ENCODE results near the gene RRAS2. TPM values are rescaled to one million over a fixed set of nuclear protein-coding genes. Genes with fewer than 3 reads are reported as not detected.
A peak's percentile ranks its signal among the peaks of the same experiment; 100 is the strongest.
"Not testable (repeated sequence)": the region's sequence is repeated elsewhere in the genome, so short reads cannot be mapped to it uniquely, and the experiment has no call there.

Gene RRAS2
- total RNA-seq, 2 experiments from 2014 or later, result 36.6 to 36.8 TPM

DNA sequence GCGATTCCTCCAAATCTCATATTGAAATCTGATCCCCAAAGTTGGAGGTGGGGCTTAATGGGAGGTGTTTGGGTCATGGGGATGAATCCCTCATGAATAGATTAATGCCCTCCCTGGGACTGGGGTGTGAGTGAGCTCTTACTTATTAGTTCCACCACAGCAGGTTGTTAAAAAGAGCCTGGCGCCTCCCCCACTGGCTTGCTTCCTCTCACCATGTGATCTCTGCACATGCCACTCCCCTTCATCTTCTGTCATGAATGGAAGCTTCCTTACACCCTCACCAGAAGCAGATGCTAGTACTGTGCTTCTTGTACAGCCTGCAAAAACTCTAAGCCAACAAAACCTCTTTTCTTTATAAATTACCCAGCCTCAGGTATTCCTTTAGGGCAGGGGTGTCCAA, 8.8 kb downstream of the RRAS2 start:
- H3K27ac Mint-ChIP-seq, result no peak overlapping the region
- peaks cover 18% of the 10 kb centered on the region for H3K36me3 Mint-ChIP-seq (ENCODE audit: low read depth)
- H3K9me3 Mint-ChIP-seq, result peaks cover 9% of the 10 kb centered on the region
- no peak overlapping the region for H3K4me3 Mint-ChIP-seq
- no peak for DNase-seq
- CTCF ChIA-PET, result no interaction called here
- H3K27me3 Mint-ChIP-seq (ENCODE audit: low read depth), result no peaks in the 10 kb centered on the region
- intact Hi-C loops (cut with micrococcal nuclease), result no loop called here
- peaks cover 24% of the 10 kb centered on the region for H3K4me1 Mint-ChIP-seq (ENCODE audit: low read depth)

DNA sequence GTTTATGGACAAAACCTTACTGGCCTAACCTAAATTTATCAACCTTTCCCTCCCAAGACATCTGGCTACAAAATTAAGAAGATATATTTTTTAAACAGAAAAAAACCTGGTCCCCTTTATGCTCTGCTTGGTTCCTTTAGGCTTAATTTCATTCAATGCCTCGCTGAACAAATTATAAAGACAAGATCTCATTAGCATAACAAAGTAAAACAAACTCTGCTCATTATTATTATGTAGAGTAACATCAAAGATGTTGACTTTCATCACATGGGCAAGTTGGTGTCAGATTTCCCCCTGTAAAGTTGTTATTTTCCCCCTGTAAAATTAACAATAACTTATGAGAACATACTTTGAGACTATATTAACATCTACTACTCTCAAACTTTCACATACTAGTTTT, 11.0 kb downstream of the RRAS2 start:
- no peak overlapping the region for H3K4me3 Mint-ChIP-seq

DNA sequence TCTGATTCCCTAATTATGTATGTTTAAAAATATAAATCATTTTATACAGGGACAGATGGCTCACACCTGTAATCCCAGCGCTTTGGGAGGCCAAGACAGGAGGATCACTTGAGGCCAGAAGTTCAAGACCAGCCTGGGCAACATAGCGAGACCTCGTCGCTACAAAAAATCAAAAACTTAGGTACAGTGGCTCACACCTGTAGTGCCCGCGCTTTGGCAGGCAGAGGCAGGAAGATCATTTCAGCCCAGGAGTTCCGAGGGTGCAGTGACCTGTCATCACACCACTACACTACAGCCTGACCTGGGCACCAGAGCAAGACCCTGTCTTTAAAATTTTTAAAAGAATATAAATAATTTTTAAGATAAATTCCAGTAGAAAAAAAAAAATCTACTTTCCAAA, 11.5 kb downstream of the RRAS2 start:
- Mint-ChIP-seq H3K4me3 (no peak overlapping the region), H3K9me3 (peaks cover 14% of the 10 kb centered on the region), H3K36me3 (ENCODE audit: low read depth) (peaks cover 25% of the 10 kb centered on the region), H3K27me3 (ENCODE audit: low read depth) (no peaks in the 10 kb centered on the region), H3K27ac (no peak overlapping the region), H3K4me1 (ENCODE audit: low read depth) (peaks cover 32% of the 10 kb centered on the region)
- intact Hi-C loops (cut with micrococcal nuclease), result no loop called here
- no peak for DNase-seq
- CTCF ChIA-PET, result interaction anchor here (1.1 kb wide), 1 partner anchor 43 kb away, joined by 3 read pairs; no protein-coding TSS in a partner anchor

More for the DNA sequence above, 11.0 kb downstream of the RRAS2 start:
- H3K4me1 Mint-ChIP-seq (ENCODE audit: low read depth), result peaks cover 29% of the 10 kb centered on the region
- H3K27me3 Mint-ChIP-seq (ENCODE audit: low read depth), result no peaks in the 10 kb centered on the region
- H3K36me3 Mint-ChIP-seq (ENCODE audit: low read depth), result peaks cover 25% of the 10 kb centered on the region
- CTCF ChIA-PET, result no interaction called here
- no peak overlapping the region for H3K27ac Mint-ChIP-seq
- intact Hi-C loops (cut with micrococcal nuclease), result no loop called here
- no peak for DNase-seq
- H3K9me3 Mint-ChIP-seq, result peaks cover 14% of the 10 kb centered on the region

DNA sequence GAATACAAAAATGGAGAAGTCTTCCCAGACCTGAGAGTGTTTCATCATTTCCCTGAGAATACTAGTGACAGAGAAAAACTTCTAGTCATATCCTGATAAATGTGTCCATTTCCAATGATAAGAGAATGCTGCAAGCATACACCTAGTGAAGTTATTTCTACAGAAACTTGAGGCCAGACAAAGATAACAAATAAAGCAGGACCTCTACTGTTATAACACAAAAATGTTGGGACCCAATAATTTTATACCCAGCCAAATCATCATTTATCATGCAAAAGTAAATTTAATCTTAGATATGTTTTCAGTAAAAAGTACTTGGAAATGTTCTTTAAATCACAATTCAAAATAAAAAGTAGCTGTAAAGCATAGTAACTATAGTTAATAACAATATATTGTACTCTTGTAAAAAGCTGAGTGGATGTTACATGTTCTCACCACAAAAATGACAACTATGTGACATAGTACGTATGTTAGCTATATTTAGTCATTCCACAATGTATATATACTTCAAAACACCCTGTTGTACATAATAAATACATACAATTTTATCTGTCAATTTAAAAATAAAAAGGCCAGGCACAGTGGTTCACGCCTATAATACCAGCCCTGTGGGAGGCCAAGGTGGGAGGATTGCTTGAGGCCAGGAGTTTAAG, 12.6 kb downstream of the RRAS2 start:
- no peak overlapping the region for H3K27ac Mint-ChIP-seq
- H3K4me1 Mint-ChIP-seq (ENCODE audit: low read depth), result peaks cover 40% of the 10 kb centered on the region
- DNase-seq, result no peak
- CTCF ChIA-PET, result interaction anchor here (0.8 to 1.1 kb wide), 2 partner anchors 42 to 46 kb away, joined by 3 to 6 read pairs; no protein-coding TSS in a partner anchor
- H3K36me3 Mint-ChIP-seq (ENCODE audit: low read depth), result peaks cover 25% of the 10 kb centered on the region
- peaks cover 14% of the 10 kb centered on the region for H3K9me3 Mint-ChIP-seq
- no peak overlapping the region for H3K4me3 Mint-ChIP-seq
- no peaks in the 10 kb centered on the region for H3K27me3 Mint-ChIP-seq (ENCODE audit: low read depth)
- intact Hi-C loops (cut with micrococcal nuclease), result no loop called here

DNA sequence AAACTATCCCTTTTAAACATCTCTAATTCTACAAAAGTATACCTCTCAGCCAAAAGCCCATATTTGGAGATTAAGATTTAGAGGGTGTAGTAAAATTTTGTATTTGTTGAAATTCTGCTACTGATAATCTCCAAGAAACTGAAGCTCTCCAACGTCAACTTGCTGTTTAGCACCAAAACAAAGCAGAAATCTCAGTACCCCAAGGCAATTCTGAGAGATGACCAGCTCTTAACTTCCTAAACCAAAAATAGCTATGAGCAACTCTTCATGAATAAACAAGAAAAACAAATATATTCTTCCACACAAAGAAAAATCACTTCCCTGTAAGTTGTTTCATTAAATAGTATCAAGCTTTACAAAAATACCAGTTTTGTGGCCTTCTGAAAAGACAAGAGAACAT, 13.3 kb downstream of the RRAS2 start:
- Mint-ChIP-seq H3K27ac (no peak overlapping the region), H3K36me3 (ENCODE audit: low read depth) (peaks cover 30% of the 10 kb centered on the region), H3K27me3 (ENCODE audit: low read depth) (no peaks in the 10 kb centered on the region), H3K4me1 (ENCODE audit: low read depth) (peaks cover 45% of the 10 kb centered on the region), H3K4me3 (no peak overlapping the region), H3K9me3 (peaks cover 16% of the 10 kb centered on the region)
- CTCF ChIA-PET, result interaction anchor here (0.5 to 1.0 kb wide), 5 partner anchors 9 to 45 kb away, joined by 3 to 7 read pairs (median 3); no protein-coding TSS in a partner anchor
- intact Hi-C loops (cut with micrococcal nuclease), result no loop called here
- no peak for DNase-seq

DNA sequence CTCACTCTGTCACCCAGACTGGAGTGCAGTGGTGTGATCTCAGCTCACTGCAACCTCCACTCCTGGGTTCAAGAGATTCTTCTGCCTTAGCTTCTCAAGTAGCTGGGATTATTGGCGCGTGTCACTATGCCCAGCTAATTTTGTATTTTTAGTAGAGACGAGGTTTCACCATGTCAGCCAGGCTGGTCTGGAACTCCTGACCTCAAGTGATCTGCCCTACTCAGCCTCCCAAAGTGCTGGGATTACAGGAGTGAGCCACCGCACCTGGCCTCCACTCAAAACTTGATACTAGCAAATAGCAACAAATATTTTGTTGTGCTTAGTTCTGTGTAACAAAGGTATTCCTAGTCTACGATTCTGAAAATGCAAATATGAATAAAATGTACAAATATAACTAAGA, 14.0 kb downstream of the RRAS2 start:
- Mint-ChIP-seq H3K36me3 (ENCODE audit: low read depth) (peaks cover 30% of the 10 kb centered on the region), H3K4me1 (ENCODE audit: low read depth) (peaks cover 46% of the 10 kb centered on the region), H3K9me3 (peaks cover 17% of the 10 kb centered on the region)
- CTCF ChIA-PET, result interaction anchor here (1.0 kb wide), 2 partner anchors 9 to 42 kb away, joined by 3 read pairs; no protein-coding TSS in a partner anchor
- H3K27me3 Mint-ChIP-seq (ENCODE audit: low read depth); H3K4me3 Mint-ChIP-seq; DNase-seq; intact Hi-C loops (cut with micrococcal nuclease); H3K27ac Mint-ChIP-seq: not testable (repeated sequence)

DNA sequence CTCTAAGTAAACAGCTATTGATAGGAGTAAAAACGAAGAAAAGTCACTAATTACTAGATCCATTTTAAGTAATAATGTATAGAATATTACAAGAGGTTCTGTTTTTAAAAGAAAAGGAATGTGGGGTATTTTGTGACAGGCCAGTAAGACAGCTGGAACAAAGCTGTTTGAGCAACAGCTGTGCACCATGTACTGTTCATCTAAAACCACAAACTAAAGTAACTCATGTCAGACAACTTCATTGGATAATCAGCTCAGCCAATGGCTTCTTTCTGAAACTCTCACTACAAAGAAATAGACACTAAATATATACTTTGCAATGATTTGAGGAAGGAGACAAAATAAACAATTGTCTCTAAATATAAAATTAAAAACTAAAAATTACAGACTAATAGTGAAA, 16.1 kb downstream of the RRAS2 start:
- Mint-ChIP-seq H3K36me3 (ENCODE audit: low read depth) (peaks cover 25% of the 10 kb centered on the region), H3K4me1 (ENCODE audit: low read depth) (peaks cover 51% of the 10 kb centered on the region), H3K9me3 (peaks cover 17% of the 10 kb centered on the region), H3K27me3 (ENCODE audit: low read depth) (no peaks in the 10 kb centered on the region), H3K4me3 (no peak overlapping the region), H3K27ac (no peak overlapping the region)
- intact Hi-C loops (cut with micrococcal nuclease), result loop anchor here (2.0 kb wide), 1 partner anchor 14 kb away; no protein-coding TSS in a partner anchor
- DNase-seq, result no peak
- CTCF ChIA-PET, result interaction anchor here (0.6 to 1.7 kb wide), 3 partner anchors 35 to 112 kb away, joined by 3 to 7 read pairs (median 4); no protein-coding TSS in a partner anchor

DNA sequence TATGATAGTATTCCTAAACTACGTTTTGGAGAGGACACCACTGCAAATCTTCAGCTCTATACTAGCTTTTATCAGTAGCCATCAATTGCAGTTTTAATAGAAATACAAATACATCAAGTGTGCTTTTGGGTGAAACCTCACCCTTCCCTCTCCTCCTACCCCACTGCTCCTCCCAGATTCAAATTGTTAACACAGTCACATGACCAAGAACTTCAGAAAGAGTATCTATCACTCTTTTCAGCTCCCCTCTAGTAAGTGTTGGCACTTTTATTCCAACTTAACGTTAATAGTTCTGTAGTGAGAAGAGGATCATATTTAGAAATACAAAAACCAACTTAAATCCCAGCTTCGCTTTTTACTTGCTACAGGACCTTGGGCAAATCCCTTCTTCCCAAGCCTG, 17.0 kb downstream of the RRAS2 start:
- no peak overlapping the region for H3K4me3 Mint-ChIP-seq
- peaks cover 18% of the 10 kb centered on the region for H3K9me3 Mint-ChIP-seq
- H3K27me3 Mint-ChIP-seq (ENCODE audit: low read depth), result no peaks in the 10 kb centered on the region
- no peak for DNase-seq
- CTCF ChIA-PET, result interaction anchor here (0.8 to 1.7 kb wide), 3 partner anchors 34 to 113 kb away, joined by 3 to 7 read pairs (median 4); no protein-coding TSS in a partner anchor
- peaks cover 55% of the 10 kb centered on the region for H3K4me1 Mint-ChIP-seq (ENCODE audit: low read depth)
- intact Hi-C loops (cut with micrococcal nuclease), result loop anchor here (2.0 kb wide), 1 partner anchor 15 kb away; no protein-coding TSS in a partner anchor
- peak overlapping the region; percentile 16 for H3K27ac Mint-ChIP-seq
- peaks cover 24% of the 10 kb centered on the region for H3K36me3 Mint-ChIP-seq (ENCODE audit: low read depth)

DNA sequence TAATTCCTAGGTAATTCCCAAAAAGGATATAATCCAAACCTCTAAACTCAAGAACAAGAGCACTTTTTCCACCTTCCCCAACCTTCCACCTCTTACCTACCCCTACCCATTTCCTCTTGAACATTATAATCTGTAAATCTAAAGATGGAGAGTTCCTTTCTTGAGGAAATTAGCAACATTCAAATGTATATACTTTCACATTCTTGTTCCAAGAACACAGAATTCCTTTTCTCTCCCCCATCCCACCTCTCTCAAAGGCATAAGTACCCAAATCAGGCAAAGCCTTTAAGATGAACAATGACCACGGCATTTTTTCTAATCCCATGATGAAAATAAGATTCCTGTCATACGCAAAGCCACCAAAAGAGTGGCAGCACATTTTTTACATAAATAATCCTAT, 18.3 kb downstream of the RRAS2 start:
- Mint-ChIP-seq H3K36me3 (ENCODE audit: low read depth) (peaks cover 27% of the 10 kb centered on the region), H3K27me3 (ENCODE audit: low read depth) (no peaks in the 10 kb centered on the region), H3K4me3 (no peak overlapping the region), H3K9me3 (peaks cover 24% of the 10 kb centered on the region), H3K4me1 (ENCODE audit: low read depth) (peaks cover 64% of the 10 kb centered on the region), H3K27ac (peak overlapping the region; percentile 80)
- CTCF ChIA-PET, result no interaction called here
- DNase-seq, result no peak
- intact Hi-C loops (cut with micrococcal nuclease), result no loop called here

DNA sequence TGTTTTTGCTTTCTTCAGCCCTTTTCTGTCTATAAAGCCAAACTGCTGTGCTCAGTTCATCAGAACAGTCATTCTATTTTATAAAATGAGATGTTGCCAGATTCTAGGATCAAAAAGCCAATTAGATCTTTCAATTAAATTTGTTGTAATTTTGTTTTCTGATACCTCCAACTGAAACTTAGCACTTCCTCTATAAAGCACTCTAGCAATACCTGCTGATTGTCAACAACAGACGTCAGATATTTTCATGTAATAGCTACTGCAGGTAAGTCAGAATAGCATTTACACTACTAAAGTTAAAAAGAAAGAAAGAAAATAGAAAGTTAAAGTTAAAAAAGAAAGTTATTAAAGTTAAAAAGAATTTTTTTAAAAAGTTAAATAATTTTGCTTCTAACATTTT, 19.6 kb downstream of the RRAS2 start:
- Mint-ChIP-seq H3K36me3 (ENCODE audit: low read depth) (peaks cover 24% of the 10 kb centered on the region), H3K27me3 (ENCODE audit: low read depth) (no peaks in the 10 kb centered on the region), H3K9me3 (peaks cover 22% of the 10 kb centered on the region), H3K27ac (no peak overlapping the region), H3K4me3 (no peak overlapping the region), H3K4me1 (ENCODE audit: low read depth) (peaks cover 69% of the 10 kb centered on the region)
- no peak for DNase-seq
- intact Hi-C loops (cut with micrococcal nuclease), result loop anchor here (10.0 kb wide), 1 partner anchor 475 kb away; no protein-coding TSS in a partner anchor
- CTCF ChIA-PET, result interaction anchor here (0.5 to 1.3 kb wide), 2 partner anchors 19 to 520 kb away, joined by 3 to 4 read pairs; no protein-coding TSS in a partner anchor

DNA sequence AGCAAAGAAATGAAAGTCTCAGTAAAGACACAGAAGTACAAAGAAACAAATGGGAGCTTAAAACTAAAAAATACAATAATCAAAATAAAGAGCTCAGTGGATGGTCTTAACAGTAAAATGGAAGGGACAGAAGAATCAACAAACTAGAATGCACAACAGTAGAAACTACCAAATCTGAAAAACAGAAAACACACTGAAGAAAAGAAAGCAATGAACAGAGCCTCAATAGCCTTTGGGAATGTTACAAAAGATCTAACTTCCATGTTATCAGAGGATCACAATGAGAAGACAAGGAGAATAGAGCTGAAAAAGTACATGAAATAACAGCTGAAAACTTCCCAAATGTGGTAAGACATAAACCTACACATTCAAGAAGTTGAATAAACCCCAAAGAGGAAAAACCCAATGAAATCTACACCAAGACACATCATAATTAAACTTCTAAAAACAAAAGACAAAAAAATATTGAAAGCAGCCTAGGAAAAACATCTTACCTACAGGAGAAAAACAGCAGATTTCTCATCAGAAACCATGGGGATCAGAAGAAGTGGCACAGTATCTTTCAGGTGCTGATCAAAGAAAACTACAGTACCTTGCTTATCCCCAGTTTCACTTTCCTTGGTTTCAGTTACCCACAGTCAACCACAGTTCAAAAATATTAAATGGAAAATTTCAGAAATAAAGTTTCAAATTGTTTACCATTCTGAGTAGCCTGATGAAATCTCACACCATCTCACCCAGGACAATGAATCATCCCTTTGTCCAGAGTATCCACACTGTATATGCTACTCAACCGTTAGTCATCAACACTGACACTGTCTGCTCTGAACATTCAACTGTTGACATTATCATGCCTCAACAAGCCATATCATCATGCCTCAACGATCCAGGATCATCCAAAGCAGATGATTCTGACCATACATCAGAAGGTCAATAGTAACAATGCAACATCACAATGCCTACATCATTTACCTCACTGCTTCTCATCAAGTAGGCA, 22.2 kb downstream of the RRAS2 start:
- CTCF ChIA-PET, result interaction anchor here (0.8 to 1.2 kb wide), 4 partner anchors 9 to 36 kb away, joined by 3 to 4 read pairs (median 4); no protein-coding TSS in a partner anchor
- peak overlapping the region; percentile 76 for H3K27ac Mint-ChIP-seq
- DNase-seq, result peak; percentile 32
- H3K27me3 Mint-ChIP-seq (ENCODE audit: low read depth), result no peaks in the 10 kb centered on the region
- H3K9me3 Mint-ChIP-seq, result peaks cover 20% of the 10 kb centered on the region
- intact Hi-C loops (cut with micrococcal nuclease), result loop anchor here (2.0 to 10.0 kb wide), 3 partner anchors 22 to 472 kb away; partner anchors contain the start of gene RRAS2
- peaks cover 21% of the 10 kb centered on the region for H3K36me3 Mint-ChIP-seq (ENCODE audit: low read depth)
- peaks cover 52% of the 10 kb centered on the region for H3K4me1 Mint-ChIP-seq (ENCODE audit: low read depth)
- peak overlapping the region; percentile 16 for H3K4me3 Mint-ChIP-seq

DNA sequence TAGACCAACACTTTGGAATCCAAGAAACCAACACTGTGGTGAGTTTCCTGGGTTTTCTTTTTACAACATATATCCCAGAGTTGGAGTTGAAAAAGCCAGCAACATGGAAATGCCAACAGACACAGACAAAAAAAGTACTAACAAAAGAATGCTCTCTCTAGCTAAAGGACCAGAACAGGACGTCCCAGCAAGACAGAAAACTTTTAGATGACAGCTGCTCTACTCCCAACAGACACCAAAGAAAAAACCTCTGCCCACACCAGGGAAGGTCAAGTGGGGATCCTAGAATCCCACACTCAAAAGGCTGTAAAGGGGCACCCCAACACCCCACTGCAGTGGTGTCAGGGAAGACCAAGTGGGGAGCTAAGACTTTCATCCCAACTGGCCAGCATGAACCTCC, 23.3 kb downstream of the RRAS2 start:
- CTCF ChIA-PET, result interaction anchor here (0.8 to 1.2 kb wide), 3 partner anchors 10 to 35 kb away, joined by 3 to 4 read pairs (median 4); no protein-coding TSS in a partner anchor
- Mint-ChIP-seq H3K9me3 (peaks cover 19% of the 10 kb centered on the region), H3K36me3 (ENCODE audit: low read depth) (peaks cover 17% of the 10 kb centered on the region), H3K27me3 (ENCODE audit: low read depth) (no peaks in the 10 kb centered on the region), H3K4me1 (ENCODE audit: low read depth) (peaks cover 50% of the 10 kb centered on the region), H3K4me3 (peak overlapping the region; percentile 2), H3K27ac (peak overlapping the region; percentile 76)
- no peak for DNase-seq
- intact Hi-C loops (cut with micrococcal nuclease), result loop anchor here (2.0 to 10.0 kb wide), 3 partner anchors 23 to 471 kb away; partner anchors contain the start of gene RRAS2
